ENCODE measurements around the gene SLC5A2.
"Not testable (repeated sequence)": the region's sequence is repeated elsewhere in the genome, so short reads cannot be mapped to it uniquely, and the experiment has no call there.

SLC5A2 gene

GRCh38 chr16:31521368-31521767 lies 38.4 kb downstream of the SLC5A2 start:
- no peak for TF ChIP-seq PAX5 (IDR thresholded peaks at IDR 0.05; ENCODE audit: insufficient read depth, low read length, severe bottlenecking)
- TF ChIP-seq SPI1 (IDR thresholded peaks at IDR 0.05; ENCODE audit: low read depth, low read length) = no peak
- TF ChIP-seq POLR2A (IDR thresholded peaks at IDR 0.05; ENCODE audit: low read depth, low read length) = no peak
- no peak for TF ChIP-seq TAF1 (IDR thresholded peaks at IDR 0.05; ENCODE audit: low read depth, low read length)
- TF ChIP-seq POLR2AphosphoS5 (IDR thresholded peaks at IDR 0.05; ENCODE audit: low read depth, low read length) = no peak
- no peak for TF ChIP-seq POU2F2 (IDR thresholded peaks at IDR 0.05; ENCODE audit: low read depth, low read length)
- DNase-seq (ENCODE audit: insufficient read length, low spot score) (no peak), FAIRE-seq (no peak)

GRCh38 chr16:31522071-31522470 lies 39.1 kb downstream of the SLC5A2 start:
- DNase-seq (ENCODE audit: insufficient read length, low spot score) = no peak
- FAIRE-seq = no peak
- TF ChIP-seq SPI1 (IDR thresholded peaks at IDR 0.05; ENCODE audit: low read depth, low read length) (no peak), POLR2A (IDR thresholded peaks at IDR 0.05; ENCODE audit: low read depth, low read length) (no peak), POLR2AphosphoS5 (IDR thresholded peaks at IDR 0.05; ENCODE audit: low read depth, low read length) (no peak), TAF1 (IDR thresholded peaks at IDR 0.05; ENCODE audit: low read depth, low read length) (no peak), POU2F2 (IDR thresholded peaks at IDR 0.05; ENCODE audit: low read depth, low read length) (no peak), PAX5 (IDR thresholded peaks at IDR 0.05; ENCODE audit: insufficient read depth, low read length, severe bottlenecking) (no peak)

- DNase-seq (ENCODE audit: insufficient read length, low spot score); FAIRE-seq: not testable (repeated sequence)
Observed at GRCh38 chr16:31523768-31524167, 40.8 kb downstream of the SLC5A2 start.

- DNase-seq (ENCODE audit: insufficient read length, low spot score) = no peak
- TF ChIP-seq SPI1 (IDR thresholded peaks at IDR 0.05; ENCODE audit: low read depth, low read length) (no peak), TAF1 (IDR thresholded peaks at IDR 0.05; ENCODE audit: low read depth, low read length) (no peak), POLR2AphosphoS5 (IDR thresholded peaks at IDR 0.05; ENCODE audit: low read depth, low read length) (no peak), POLR2A (IDR thresholded peaks at IDR 0.05; ENCODE audit: low read depth, low read length) (no peak), POU2F2 (IDR thresholded peaks at IDR 0.05; ENCODE audit: low read depth, low read length) (no peak), PAX5 (IDR thresholded peaks at IDR 0.05; ENCODE audit: insufficient read depth, low read length, severe bottlenecking) (no peak)
- FAIRE-seq = no peak
Observed at GRCh38 chr16:31525113-31525512, 42.2 kb downstream of the SLC5A2 start.

GRCh38 chr16:31527734-31528274 lies 44.9 kb downstream of the SLC5A2 start, which contains the start of gene AHSP:
Gene AHSP (plus strand): TSS chr16:31527900. CDS start chr16:31528140, 240 bp downstream.
- FAIRE-seq (no peak), DNase-seq (ENCODE audit: insufficient read length, low spot score) (no peak)
- TF ChIP-seq PAX5 (IDR thresholded peaks at IDR 0.05; ENCODE audit: insufficient read depth, low read length, severe bottlenecking) = no peak
- TF ChIP-seq TAF1 (IDR thresholded peaks at IDR 0.05; ENCODE audit: low read depth, low read length) = no peak
- no peak for TF ChIP-seq POU2F2 (IDR thresholded peaks at IDR 0.05; ENCODE audit: low read depth, low read length)
- no peak for TF ChIP-seq POLR2A (IDR thresholded peaks at IDR 0.05; ENCODE audit: low read depth, low read length)
- no peak for TF ChIP-seq POLR2AphosphoS5 (IDR thresholded peaks at IDR 0.05; ENCODE audit: low read depth, low read length)
- TF ChIP-seq SPI1 (IDR thresholded peaks at IDR 0.05; ENCODE audit: low read depth, low read length) = no peak

GRCh38 chr16:31528523-31529107 lies 45.7 kb downstream of the SLC5A2 start:
- no peak for DNase-seq (ENCODE audit: insufficient read length, low spot score)
- TF ChIP-seq POLR2A (IDR thresholded peaks at IDR 0.05; ENCODE audit: low read depth, low read length) = no peak
- FAIRE-seq = no peak

GRCh38 chr16:31529108-31529936 lies 46.4 kb downstream of the SLC5A2 start:
- no peak for DNase-seq (ENCODE audit: insufficient read length, low spot score)
- TF ChIP-seq TAF1 (IDR thresholded peaks at IDR 0.05; ENCODE audit: low read depth, low read length) (no peak), PAX5 (IDR thresholded peaks at IDR 0.05; ENCODE audit: insufficient read depth, low read length, severe bottlenecking) (no peak), POLR2A (IDR thresholded peaks at IDR 0.05; ENCODE audit: low read depth, low read length) (no peak), SPI1 (IDR thresholded peaks at IDR 0.05; ENCODE audit: low read depth, low read length) (no peak), POU2F2 (IDR thresholded peaks at IDR 0.05; ENCODE audit: low read depth, low read length) (no peak), POLR2AphosphoS5 (IDR thresholded peaks at IDR 0.05; ENCODE audit: low read depth, low read length) (no peak)
- no peak for FAIRE-seq

GRCh38 chr16:31529937-31530312 lies 47.0 kb downstream of the SLC5A2 start:
- no peak for TF ChIP-seq POLR2AphosphoS5 (IDR thresholded peaks at IDR 0.05; ENCODE audit: low read depth, low read length)
- TF ChIP-seq PAX5 (IDR thresholded peaks at IDR 0.05; ENCODE audit: insufficient read depth, low read length, severe bottlenecking) = no peak
- no peak for TF ChIP-seq POLR2A (IDR thresholded peaks at IDR 0.05; ENCODE audit: low read depth, low read length)
- TF ChIP-seq TAF1 (IDR thresholded peaks at IDR 0.05; ENCODE audit: low read depth, low read length) = no peak
- TF ChIP-seq POU2F2 (IDR thresholded peaks at IDR 0.05; ENCODE audit: low read depth, low read length) = no peak
- no peak for TF ChIP-seq SPI1 (IDR thresholded peaks at IDR 0.05; ENCODE audit: low read depth, low read length)
- FAIRE-seq (no peak), DNase-seq (ENCODE audit: insufficient read length, low spot score) (no peak)

GRCh38 chr16:31530405-31530804 lies 47.5 kb downstream of the SLC5A2 start:
- DNase-seq (ENCODE audit: insufficient read length, low spot score) (no peak), FAIRE-seq (no peak)
- TF ChIP-seq POU2F2 (IDR thresholded peaks at IDR 0.05; ENCODE audit: low read depth, low read length) (no peak), PAX5 (IDR thresholded peaks at IDR 0.05; ENCODE audit: insufficient read depth, low read length, severe bottlenecking) (no peak), POLR2A (IDR thresholded peaks at IDR 0.05; ENCODE audit: low read depth, low read length) (no peak), TAF1 (IDR thresholded peaks at IDR 0.05; ENCODE audit: low read depth, low read length) (no peak), POLR2AphosphoS5 (IDR thresholded peaks at IDR 0.05; ENCODE audit: low read depth, low read length) (no peak), SPI1 (IDR thresholded peaks at IDR 0.05; ENCODE audit: low read depth, low read length) (no peak)

GRCh38 chr16:31531096-31531495 lies 48.2 kb downstream of the SLC5A2 start:
- TF ChIP-seq POLR2AphosphoS5 (IDR thresholded peaks at IDR 0.05; ENCODE audit: low read depth, low read length) = no peak
- no peak for TF ChIP-seq POU2F2 (IDR thresholded peaks at IDR 0.05; ENCODE audit: low read depth, low read length)
- TF ChIP-seq POLR2A (IDR thresholded peaks at IDR 0.05; ENCODE audit: low read depth, low read length) = no peak
- no peak for TF ChIP-seq SPI1 (IDR thresholded peaks at IDR 0.05; ENCODE audit: low read depth, low read length)
- no peak for TF ChIP-seq TAF1 (IDR thresholded peaks at IDR 0.05; ENCODE audit: low read depth, low read length)
- TF ChIP-seq PAX5 (IDR thresholded peaks at IDR 0.05; ENCODE audit: insufficient read depth, low read length, severe bottlenecking) = no peak
- no peak for FAIRE-seq
- no peak for DNase-seq (ENCODE audit: insufficient read length, low spot score)
